NCI-H524 treated with DMSO at 0.1 percent for 48 hours (cell line): ENCODE measurements around the gene GALNTL6.

Experiments used
- DNase-seq: peaks from one replicate; lab custom pipeline; 2025; lab: John Stamatoyannopoulos, UW

GALNTL6 gene

DNA sequence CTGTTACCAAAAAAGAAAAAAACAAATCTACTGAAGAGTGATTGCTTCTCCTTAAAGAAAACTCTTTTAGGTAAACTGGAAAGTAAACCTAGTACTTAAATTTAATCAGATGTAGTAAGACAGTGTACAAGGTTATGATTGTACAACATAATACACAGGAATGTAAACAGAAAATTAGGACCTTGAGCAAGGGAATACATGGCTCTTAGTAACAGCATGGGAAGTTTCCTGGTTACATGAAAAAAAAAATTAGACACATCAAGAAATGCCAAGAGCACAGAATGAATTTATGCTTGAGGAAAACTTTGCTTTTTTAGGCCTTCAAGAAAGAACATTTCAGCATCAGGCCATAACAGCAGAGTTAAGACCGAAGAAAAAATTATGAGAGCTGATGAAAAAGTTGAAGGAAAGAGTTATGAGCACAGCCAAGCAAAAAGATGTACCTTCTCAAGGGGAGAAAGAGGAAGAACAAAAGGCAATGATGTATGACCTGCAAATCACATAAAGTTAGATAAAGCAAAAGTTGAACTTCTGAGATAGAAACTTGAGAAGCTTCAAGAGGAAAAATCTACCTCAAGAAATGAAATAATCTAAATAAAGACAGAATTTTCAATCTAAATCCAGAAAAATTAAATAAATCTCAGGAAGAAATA is 311.6 kb downstream of the GALNTL6 start:
- DNase-seq = no peak

GRCh38 chr4:172125443-172125842 is 312.2 kb downstream of the GALNTL6 start:
- DNase-seq = no peak

DNA sequence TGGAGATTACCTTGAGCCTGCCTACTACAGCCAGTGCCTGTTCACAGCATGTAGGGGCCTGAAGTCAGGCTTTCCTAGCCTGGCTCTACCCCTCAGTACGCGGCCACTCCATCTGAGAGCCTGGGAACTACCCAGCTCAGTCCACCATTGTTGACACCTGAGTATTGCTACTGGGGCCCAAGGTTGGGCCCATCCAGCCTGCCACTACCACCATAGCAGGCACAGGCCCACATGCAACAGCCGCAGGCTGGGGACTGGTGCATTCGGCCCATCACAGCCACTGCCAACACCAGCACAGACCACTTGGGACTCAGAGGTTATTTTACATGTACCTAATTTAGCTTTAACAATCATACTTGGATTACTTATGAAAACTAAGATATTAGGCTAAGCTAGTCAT is 314.0 kb downstream of the GALNTL6 start:
- DNase-seq = no peak

DNA sequence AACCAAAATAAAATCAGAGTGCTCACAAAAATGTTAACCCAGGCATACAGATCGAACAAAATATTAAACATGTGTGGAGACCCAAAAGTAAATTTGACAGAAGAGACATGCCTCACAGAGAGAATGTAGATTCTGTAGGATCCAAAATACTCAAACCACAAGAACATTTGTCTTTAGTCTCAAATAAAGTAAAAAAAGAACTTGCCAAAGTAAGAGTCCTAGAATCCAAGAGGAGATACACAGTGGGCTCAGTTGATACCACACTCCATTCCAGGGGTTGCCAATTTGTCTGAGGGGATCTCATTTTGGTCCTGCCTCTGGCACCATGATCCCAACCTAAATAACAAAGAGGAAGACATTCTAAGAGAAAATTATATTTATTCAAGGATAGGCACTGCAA is 316.4 kb downstream of the GALNTL6 start:
- no peak for DNase-seq

DNA sequence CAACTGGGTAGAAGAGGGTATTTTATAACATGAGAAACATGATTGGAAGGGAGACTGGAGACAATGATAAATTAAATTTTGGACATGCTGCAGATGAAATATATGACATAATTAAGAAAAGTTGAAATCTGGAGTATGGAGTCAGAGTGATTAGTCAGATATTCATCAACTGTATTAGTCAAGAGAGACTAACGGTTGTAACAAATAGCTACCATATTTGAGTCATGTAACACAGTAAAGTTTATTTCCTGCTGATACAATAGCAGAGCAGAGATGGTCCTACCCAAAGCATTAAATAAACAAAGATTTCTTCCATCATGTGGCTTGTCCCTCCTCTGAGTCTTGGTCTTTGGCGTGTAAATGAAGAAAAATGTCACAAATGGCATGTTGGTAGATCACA is 321.3 kb downstream of the GALNTL6 start:
- DNase-seq = no peak

DNA sequence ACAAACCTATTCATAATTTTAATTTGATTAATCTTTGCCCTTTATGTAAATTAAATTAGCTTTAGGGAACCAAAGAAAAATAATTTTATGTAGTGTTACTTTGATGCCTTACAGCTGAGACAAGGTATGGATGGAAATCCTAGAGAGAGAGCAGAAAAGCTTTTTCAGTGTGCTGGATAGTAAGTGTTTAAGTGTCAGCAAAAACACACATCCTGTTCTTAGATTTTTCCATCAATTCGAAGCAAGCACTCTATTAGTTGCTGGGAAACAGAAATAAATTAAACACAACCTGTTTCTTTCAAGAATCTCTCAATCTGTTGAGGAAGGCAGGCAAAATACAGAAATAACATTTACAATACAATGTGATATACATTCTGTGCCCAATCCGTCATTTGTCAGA is 327.8 kb downstream of the GALNTL6 start:
- DNase-seq = no peak

DNA sequence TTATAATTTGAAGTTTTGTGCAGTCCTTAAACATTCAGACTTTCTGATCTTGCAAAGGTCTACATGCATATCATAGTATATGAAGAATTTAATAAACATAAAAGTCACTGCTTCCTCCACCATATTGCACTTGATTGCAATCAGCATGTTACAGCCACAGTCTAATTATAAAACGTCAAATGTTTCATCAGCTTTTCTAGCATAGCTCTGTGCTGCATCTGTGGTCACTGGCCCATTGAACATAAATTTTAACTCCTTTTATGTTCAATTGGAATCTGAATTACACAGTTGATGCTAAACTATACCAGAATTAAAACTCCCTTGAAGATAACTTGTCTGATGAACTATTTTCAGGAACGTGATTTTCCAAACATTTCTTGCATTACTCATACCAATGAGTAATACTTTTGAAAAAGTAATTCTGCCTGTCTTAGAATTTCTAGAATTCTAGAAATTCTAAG is 329.1 kb downstream of the GALNTL6 start:
- DNase-seq = no peak

DNA sequence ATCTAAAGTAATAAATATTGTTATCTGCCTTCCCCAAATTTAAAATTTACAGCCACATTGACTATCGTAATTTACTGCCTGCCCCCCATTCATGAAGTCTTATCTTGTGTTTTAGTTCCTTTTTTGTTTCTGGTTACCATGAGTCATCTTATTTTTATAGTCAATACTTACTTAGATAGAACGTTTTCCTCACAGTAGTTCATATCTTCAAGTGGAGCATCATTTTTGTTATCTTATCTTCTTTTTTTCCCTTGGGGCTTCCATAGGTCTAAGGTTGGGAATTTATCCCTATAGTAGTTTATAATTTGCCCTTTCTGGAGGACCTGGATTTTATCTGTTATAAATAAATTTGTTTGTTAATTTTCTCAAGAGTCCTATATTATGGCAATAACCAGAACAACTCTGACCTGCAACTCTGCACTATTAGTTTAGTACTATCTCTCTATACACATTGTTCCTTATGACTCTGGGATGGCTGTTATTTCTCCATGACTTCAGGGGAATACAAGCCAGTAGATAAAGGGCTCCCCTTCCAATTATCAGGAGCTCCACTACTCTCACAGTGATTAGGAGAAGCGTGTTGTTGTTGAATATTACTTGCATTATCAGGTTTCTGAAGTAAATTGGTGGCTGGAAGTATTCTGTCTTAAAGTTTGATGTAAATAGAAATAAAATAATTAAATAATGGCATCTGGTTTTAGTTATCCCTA is 330.6 kb downstream of the GALNTL6 start:
- no peak for DNase-seq

GRCh38 chr4:172147687-172148086 is 334.5 kb downstream of the GALNTL6 start:
- no peak for DNase-seq

DNA sequence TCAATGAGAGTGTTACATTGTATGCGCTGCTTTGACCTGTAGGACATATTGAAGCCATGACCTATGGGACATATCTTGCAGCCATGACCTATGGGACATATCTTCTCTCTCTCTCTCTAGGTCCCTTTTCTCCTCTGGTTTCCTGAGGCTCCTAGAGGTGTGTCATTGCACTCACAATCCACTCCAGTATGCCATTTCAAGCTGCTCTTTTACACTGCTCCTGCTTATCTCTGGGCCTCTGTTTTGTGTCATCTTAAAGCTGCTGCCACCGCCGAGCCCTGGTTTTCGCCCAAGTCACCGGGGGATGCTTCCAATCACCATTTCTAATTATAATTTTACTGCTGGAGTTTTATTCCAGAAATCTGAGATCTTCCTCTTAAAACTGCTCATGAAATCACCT is 336.1 kb downstream of the GALNTL6 start:
- no peak for DNase-seq

- no peak for DNase-seq
Measured at GRCh38 chr4:172152284-172152683, 339.1 kb downstream of the GALNTL6 start.

GRCh38 chr4:172153719-172154118 is 340.5 kb downstream of the GALNTL6 start:
- no peak for DNase-seq

- no peak for DNase-seq
Measured at GRCh38 chr4:172155838-172156345, 342.7 kb downstream of the GALNTL6 start.

DNA sequence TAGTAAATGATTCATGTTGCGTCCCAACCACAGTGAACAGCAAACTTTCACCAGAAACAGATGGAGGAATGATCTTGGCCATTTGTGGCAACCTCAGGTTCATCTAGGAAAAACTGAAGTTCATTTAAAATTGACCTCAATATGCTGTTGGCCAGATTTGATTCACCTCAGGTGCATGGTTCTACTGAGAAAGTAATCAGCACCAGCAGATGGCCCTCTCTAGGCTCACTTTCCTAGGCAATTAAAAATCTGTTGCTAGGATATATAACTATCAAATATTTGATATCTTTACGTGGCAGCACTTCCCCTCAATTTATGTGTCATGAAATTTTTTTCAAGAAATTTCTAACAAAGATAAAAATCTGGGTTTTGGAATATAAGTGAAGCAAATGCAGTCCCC is 344.7 kb downstream of the GALNTL6 start:
- DNase-seq = no peak

- no peak for DNase-seq
Measured at GRCh38 chr4:172163215-172163614, 350.0 kb downstream of the GALNTL6 start.

- DNase-seq = no peak
Measured at GRCh38 chr4:172168888-172169287, 355.7 kb downstream of the GALNTL6 start.

GRCh38 chr4:172169871-172170270 is 356.7 kb downstream of the GALNTL6 start:
- DNase-seq = no peak

GRCh38 chr4:172173206-172173605 is 360.0 kb downstream of the GALNTL6 start:
- no peak for DNase-seq

GRCh38 chr4:172177382-172177781 is 364.2 kb downstream of the GALNTL6 start:
- no peak for DNase-seq

DNA sequence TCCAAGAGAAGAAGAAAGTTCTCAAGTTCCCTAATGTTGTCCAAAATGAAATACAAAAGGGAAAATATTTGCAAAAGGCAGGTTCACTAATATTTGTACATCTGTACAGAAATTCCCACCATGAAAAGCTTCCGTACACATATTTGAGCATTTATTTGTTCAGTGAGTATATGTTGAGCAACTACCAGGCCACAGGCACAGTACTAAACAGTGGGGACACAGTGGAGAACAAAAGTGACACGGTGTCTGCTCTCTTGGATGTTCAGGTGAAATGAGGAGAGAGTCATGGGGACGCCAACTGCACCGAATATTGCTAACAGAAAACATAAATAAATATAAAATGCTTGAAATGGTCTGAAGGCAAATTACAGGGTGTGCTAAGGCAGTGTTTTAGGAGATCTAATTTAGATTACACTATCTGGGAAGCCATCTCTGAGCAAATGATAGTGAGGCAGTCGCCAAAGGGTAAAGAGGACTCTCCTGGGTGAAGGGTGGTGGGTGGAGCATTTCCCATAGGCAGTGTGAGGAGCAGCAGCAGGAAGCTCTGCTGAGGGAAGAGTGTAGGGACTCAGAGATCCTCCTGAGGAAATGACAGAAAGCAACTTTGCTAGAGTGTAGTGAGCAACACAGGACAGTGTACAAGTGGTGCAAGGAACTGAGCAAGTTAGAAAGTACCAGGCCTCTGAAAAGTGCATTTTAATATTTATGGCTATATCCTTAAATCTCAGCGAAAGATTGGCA is 375.2 kb downstream of the GALNTL6 start:
- no peak for DNase-seq

DNA sequence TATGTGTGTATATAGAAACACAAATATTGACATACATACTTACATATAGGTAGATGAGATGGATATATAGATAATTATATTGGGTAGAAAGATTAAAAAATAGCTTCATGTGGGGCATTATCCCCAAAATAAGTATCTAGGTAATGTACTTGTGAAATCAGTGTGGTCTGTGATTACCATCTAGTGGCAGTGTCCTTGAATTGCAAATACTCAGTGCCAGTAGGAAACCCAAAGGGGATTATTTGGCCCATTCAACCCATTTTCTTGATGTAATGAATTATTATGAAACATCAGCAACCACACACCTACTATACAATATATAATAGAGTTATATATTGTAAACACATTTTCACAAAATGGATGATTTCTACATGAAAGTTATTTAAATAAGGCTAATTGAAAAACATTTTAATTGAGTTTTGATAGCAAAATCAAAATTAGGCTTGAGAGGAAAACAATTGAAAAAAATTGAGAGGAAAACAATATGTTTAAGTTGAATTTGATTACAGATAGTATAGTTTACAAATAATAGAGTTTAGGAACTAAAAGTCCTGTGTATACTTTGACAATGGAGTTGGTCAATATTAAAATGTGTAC is 389.4 kb downstream of the GALNTL6 start:
- no peak for DNase-seq

DNA sequence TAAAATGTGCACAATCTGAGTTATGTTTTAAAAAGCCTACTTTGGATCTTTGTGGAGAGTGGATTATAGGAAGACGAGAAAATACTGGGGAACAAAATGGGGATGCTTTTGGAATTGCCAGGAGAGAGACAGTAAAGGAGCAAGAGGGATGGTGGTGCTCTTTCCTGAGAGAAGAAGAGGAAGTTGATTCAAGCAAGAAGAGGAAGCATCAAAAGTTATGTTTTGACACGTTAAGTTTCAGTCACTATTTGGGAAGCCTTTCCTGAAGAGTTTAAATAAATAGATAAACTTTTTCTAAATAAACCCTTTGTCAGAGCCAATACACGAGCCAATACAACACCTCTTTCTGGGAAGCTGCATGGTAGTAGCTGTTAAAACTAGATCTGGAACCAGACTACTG is 394.1 kb downstream of the GALNTL6 start:
- DNase-seq = no peak
